AG10803 (cell line): Measurements from ENCODE around the gene SLC25A13.

Experiments
- DNase-seq: peaks from one replicate; pipeline ENCODE4 v3.0.0; 2010; ENCODE audit warnings: low read depth
- H3K4me3 ChIP-seq: 2 replicates; pipeline ENCODE4 v1.5.1; 2011; ENCODE audit warnings: mild to moderate bottlenecking, low read length, control low read depth
- TF ChIP-seq, protein P1 (sequence below): conservative IDR thresholded peaks from 2 replicates; pipeline ENCODE4 v1.5.1; 2011; ENCODE audit warnings: mild to moderate bottlenecking, low read length, control low read depth, inconsistent platforms

Gene SLC25A13

DNA sequence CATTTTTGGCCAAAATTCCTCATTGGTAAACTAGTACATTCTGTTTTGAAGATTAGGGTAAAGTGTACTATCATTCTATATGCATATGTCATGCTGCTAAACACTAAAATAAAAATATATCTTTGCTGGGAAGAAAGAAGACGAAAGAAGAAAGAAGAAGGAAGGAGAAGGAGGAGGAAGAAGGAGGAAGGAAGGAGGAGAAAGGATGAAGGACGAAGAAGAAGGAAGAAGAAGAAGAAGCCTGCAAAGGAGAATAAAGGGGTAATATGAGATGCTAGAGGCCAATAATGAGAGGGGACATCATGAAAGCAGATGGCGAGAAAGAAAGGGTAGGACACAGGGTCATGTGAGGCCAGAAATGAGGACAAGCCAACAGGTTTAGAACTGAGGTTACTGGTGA is 8.0 kb downstream of the SLC25A13 start:
- no peak for DNase-seq
- TF ChIP-seq, protein P1, sequence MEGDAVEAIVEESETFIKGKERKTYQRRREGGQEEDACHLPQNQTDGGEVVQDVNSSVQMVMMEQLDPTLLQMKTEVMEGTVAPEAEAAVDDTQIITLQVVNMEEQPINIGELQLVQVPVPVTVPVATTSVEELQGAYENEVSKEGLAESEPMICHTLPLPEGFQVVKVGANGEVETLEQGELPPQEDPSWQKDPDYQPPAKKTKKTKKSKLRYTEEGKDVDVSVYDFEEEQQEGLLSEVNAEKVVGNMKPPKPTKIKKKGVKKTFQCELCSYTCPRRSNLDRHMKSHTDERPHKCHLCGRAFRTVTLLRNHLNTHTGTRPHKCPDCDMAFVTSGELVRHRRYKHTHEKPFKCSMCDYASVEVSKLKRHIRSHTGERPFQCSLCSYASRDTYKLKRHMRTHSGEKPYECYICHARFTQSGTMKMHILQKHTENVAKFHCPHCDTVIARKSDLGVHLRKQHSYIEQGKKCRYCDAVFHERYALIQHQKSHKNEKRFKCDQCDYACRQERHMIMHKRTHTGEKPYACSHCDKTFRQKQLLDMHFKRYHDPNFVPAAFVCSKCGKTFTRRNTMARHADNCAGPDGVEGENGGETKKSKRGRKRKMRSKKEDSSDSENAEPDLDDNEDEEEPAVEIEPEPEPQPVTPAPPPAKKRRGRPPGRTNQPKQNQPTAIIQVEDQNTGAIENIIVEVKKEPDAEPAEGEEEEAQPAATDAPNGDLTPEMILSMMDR = no peak
- no peak overlapping the region for H3K4me3 ChIP-seq

DNA sequence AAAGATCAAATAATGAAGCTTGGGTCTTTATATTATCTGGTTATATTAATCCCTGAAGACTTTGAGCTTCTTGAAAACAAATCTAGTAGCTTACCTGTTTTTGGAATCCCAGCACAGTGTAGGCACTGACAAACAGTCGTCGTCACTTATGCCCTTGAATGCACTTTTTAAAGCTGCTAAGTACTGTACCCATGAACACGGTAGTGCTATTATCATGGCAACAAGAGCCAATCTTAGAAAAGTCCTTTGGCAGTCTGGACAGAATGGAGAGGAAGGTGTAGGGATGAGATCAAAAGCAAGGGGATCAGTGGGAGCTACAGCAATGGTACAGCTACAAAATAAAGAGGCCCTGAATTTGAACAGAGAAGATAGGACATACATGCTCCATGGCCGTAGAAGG is 9.4 kb downstream of the SLC25A13 start:
- TF ChIP-seq, protein P1 = no peak
- no peak for DNase-seq
- H3K4me3 ChIP-seq = no peak overlapping the region

DNA sequence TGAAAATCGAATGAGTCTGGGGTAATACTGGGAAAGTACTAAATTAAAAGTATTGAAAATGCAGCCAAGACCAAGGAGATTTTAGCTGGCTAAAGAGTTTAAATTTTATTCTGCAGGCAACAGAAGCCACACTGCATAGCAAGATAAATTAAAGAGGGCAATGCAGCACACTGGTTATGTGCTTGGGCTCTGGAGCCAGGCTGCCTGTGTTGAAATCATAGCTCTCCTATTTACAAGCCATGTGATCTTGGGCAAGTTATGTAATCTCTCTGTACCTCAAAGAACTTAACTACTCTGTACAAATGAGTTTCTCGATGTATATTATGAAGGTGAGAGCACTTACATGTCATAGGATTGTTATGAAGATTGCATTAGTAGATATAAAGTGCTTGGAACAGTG is 9.9 kb downstream of the SLC25A13 start:
- TF ChIP-seq, protein P1 = no peak
- peak; percentile 40 for DNase-seq
- no peak overlapping the region for H3K4me3 ChIP-seq

DNA sequence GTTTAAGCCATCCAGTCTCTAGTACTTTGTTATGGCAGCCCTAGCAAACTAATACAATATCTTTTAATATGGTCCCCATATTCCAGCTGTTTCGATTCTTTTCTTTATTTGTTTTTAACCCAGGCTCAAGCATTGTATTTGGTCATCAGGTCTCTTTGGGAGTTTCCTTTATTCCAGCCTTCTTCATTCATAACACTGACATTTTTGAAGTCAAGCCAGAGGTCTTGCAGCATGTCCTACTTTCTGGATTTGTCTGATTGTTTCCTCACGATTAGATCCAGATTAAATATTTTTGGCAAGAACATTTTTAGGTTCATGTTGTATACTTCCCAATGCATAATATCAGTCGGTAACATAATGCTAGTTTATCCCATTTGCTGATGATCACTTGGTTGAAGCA is 11.8 kb downstream of the SLC25A13 start:
- TF ChIP-seq, protein P1 = no peak
- H3K4me3 ChIP-seq = no peak overlapping the region
- peak; percentile 63 for DNase-seq

DNA sequence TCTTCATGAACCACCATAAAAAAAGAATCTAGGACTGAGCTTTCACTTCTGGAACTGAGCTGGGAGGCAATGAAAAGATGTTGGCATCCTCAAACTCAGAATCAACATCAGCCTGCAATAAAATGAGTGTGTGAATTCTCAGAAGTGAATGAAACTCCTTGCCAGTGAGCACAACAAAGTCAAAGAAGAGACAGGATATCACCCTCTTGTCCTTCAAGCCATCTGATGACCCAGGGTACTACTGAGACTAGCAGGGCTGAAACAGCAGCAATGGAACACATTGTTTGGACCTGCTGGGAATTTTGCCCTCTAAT is 13.0 kb downstream of the SLC25A13 start:
- no peak overlapping the region for H3K4me3 ChIP-seq
- TF ChIP-seq, protein P1 = no peak
- no peak for DNase-seq

DNA sequence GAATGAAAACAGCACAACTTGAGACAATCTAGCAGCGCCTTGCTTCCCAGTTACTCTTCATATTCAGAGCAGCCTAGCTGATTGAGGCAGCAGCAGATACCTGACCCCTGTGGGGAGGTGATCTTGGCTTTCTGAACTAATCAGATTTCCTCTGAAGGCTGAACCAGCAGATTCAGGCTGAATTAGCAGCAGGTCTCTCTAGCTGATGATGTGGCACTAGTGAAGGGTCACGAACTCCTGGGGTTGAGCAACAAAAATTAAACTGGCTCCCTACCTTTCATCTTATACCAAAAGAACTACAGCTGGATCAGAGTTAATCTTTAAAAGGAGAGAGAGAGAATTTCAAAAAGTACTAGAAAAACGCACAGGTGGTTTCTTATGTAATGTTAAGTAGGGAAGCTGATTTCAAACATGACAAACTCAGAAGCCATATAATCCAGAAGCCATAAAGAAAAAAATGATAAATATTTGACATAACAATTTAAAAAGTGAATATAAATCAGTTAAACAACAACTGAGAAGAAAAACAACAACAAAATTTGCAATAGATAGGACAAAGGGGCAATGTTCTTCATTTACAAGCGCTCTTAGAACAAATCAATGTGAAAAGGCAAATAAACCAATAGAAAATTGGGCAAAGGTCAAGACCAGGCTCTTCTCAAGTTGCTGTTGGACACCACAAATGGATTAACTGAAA is 13.5 kb downstream of the SLC25A13 start:
- DNase-seq = no peak
- TF ChIP-seq, protein P1 = no peak
- no peak overlapping the region for H3K4me3 ChIP-seq

DNA sequence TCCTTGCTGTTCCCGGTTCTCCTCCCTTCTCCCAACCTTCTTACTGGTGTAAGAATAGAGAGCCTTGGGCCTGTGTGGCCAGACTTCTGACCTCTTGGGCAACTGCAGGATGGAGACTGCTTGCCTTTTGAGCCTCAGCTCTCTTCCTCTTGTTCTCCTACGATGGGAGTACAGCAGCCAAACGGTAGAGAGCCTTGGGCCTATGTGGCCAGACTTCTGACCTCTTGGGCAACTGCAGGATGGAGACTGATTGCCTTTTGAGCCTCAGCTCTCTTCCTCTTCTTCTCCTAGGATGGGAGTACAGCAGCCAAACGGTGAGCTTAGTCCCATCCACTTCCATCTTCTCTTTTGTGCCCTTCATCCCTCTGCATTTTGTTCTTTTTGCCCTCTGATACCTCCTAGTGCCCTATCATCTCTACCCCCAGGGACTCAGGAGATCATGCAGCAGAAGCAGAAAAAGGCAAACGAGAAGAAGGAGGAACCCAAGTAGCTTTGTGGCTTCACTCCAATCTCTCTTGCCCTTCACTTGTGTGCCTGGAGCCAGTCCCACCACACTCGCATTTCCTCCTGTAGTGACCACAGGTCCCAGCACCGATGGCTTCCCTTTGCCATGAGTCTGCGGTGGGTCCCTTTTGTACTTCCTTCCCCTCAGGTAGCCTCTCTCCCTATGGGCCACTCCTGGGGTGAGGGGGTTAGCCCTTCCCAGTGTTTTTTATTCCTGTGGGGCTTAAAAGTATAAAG is 15.3 kb downstream of the SLC25A13 start:
- no peak overlapping the region for H3K4me3 ChIP-seq
- TF ChIP-seq, protein P1 = no peak
- DNase-seq = no peak
